Keratinocyte (primary cell): ENCODE measurements around the gene NACAD.

Source experiments
- EZH2 ChIP-seq: IDR thresholded peaks from one replicate; pipeline ENCODE4 v1.6.1; 2012; ENCODE audit warnings: inconsistent platforms, mild to moderate bottlenecking, low read length, moderate library complexity
- TF ChIP-seq, protein P1 (sequence below), 3 experiments: IDR thresholded peaks in 1 of 3; conservative IDR thresholded peaks in 1 of 3; optimal IDR thresholded peaks in 1 of 3; 2 replicates in 2 of 3; 3 replicates in 1 of 3; pipeline versions ENCODE3 to v1.5.1; 2011; ENCODE audit warnings: low read length in 3 of 3, mild to moderate bottlenecking in 3 of 3, moderate library complexity in 2 of 3, control low read depth in 1 of 3, inconsistent platforms in 1 of 3; ENCODE audit not compliant: insufficient read depth in 2 of 3; ENCODE audit errors: extremely low read depth in 1 of 3

DNA sequence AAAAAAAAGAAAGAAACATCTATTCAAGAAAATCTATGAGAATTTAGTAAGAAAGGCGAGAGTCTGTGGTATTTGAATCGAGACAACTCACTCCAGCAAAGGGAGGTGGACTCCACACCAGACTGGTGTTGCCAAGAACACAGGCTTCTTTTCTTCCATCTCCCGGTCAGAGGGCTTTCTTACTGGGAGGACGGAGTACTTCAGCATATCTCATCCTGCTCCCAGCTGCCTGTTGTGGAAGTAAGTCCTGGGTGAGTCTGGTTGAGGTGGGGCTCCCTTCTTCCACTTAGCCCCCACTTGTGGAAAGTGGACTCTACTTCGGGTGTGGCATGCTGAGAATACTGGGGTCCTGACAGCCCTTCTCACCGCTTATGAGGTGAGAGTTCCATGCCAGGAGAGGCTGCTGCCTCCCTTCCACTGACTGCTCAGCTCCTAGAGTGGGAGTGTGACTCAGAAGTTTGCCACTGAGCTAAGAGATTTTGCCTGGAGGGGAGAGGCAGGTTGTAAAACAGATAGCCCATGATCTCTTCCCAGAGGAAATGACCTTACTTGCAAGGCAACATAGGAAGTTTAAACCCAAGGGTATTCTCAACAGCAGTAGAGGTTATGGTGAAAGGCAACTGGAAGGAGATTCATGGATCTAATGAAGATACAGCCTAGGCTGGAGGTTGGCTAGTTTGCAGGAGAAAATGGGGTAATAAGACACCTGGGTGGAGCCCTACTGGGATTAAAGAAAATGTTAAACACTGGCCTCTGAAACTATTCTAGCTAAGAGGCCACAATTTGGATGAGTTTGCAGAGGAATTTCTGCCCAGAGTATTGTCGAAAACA lies 3.5 kb upstream of the NACAD start:
- TF ChIP-seq, protein P1, sequence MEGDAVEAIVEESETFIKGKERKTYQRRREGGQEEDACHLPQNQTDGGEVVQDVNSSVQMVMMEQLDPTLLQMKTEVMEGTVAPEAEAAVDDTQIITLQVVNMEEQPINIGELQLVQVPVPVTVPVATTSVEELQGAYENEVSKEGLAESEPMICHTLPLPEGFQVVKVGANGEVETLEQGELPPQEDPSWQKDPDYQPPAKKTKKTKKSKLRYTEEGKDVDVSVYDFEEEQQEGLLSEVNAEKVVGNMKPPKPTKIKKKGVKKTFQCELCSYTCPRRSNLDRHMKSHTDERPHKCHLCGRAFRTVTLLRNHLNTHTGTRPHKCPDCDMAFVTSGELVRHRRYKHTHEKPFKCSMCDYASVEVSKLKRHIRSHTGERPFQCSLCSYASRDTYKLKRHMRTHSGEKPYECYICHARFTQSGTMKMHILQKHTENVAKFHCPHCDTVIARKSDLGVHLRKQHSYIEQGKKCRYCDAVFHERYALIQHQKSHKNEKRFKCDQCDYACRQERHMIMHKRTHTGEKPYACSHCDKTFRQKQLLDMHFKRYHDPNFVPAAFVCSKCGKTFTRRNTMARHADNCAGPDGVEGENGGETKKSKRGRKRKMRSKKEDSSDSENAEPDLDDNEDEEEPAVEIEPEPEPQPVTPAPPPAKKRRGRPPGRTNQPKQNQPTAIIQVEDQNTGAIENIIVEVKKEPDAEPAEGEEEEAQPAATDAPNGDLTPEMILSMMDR (optimal IDR thresholded peaks at IDR 0.05 in 1 of 3, IDR thresholded peaks at IDR 0.05 in 1 of 3, conservative IDR thresholded peaks at IDR 0.05 in 1 of 3; ENCODE audit: extremely low read depth in 1 of 3, insufficient read depth in 2 of 3, low read length in 3 of 3): peak in 1 of 3 experiments; percentile 9
- no peak for TF ChIP-seq EZH2
